CD14-positive monocyte (primary cell): ENCODE results near the gene EPN3. TPM values are rescaled to one million over a fixed set of nuclear protein-coding genes. Genes with fewer than 3 reads are reported as not detected.

Experiments used
- DNase-seq, 3 donors: peaks; one replicate each; pipeline ENCODE4 v3.0.0-alpha.2; 2011 to 2022
- H2AFZ ChIP-seq: 2 replicates; pipeline ENCODE4 v1.6.0; 2012; ENCODE audit warnings: mild to moderate bottlenecking, low read depth, low read length, inconsistent platforms; ENCODE audit not compliant: insufficient read depth, poor library complexity, severe bottlenecking
- H3K27ac ChIP-seq, 2 donors: 1 replicate in 1 of 2; 2 replicates in 1 of 2; pipeline ENCODE4 v1.5.1; 2012 to 2013; ENCODE audit warnings: low read length in 2 of 2, control low read depth in 1 of 2, inconsistent platforms in 1 of 2, low read depth in 1 of 2, mild to moderate bottlenecking in 1 of 2
- H3K27me3 ChIP-seq, 2 donors: one replicate each; pipeline versions ENCODE4 v1.6.0 to v1.6.1; 2011 to 2013; ENCODE audit warnings: low read length in 2 of 2; ENCODE audit not compliant: control insufficient read depth in 2 of 2, insufficient read depth in 2 of 2
- H3K36me3 ChIP-seq, 2 donors: replicated peaks in 1 of 2; 1 replicate in 1 of 2; 2 replicates in 1 of 2; pipeline versions ENCODE4 v1.5.1 to v1.6.1; 2012 to 2013; ENCODE audit warnings: low read length in 2 of 2, control low read depth in 1 of 2, inconsistent platforms in 1 of 2, mild to moderate bottlenecking in 1 of 2; ENCODE audit not compliant: insufficient read depth in 2 of 2, control insufficient read depth in 1 of 2
- H3K4me1 ChIP-seq, 2 donors: 1 replicate in 1 of 2; 2 replicates in 1 of 2; pipeline versions ENCODE4 v1.5.1 to v1.6.1; 2012 to 2013; ENCODE audit warnings: low read length in 2 of 2, control low read depth in 1 of 2, inconsistent platforms in 1 of 2, mild to moderate bottlenecking in 1 of 2, moderate library complexity in 1 of 2; ENCODE audit not compliant: insufficient read depth in 2 of 2, control insufficient read depth in 1 of 2
- H3K4me2 ChIP-seq: replicated peaks from 2 replicates; pipeline ENCODE3; 2012; ENCODE audit warnings: low read length, moderate library complexity, mild to moderate bottlenecking; ENCODE audit not compliant: poor library complexity, severe bottlenecking; ENCODE audit errors: extremely low read depth
- H3K4me3 ChIP-seq, 3 experiments: fragments of 200-600 bp in 1 of 3; sonication (generic) in 1 of 3; replicated peaks in 1 of 3; 1 replicate in 2 of 3; 2 replicates in 1 of 3; pipeline ENCODE4 v1.5.1; 2011 to 2013; ENCODE audit warnings: low read length in 3 of 3, mild to moderate bottlenecking in 3 of 3, control low read depth in 2 of 3, low read depth in 2 of 3, inconsistent platforms in 1 of 3, moderate library complexity in 1 of 3
- H3K79me2 ChIP-seq: 2 replicates; pipeline ENCODE4 v1.6.0; 2012; ENCODE audit warnings: mild to moderate bottlenecking, control low read depth, inconsistent platforms, low read length, moderate library complexity; ENCODE audit not compliant: insufficient read depth
- H3K9ac ChIP-seq: 2 replicates; pipeline ENCODE4 v1.6.0; 2017; ENCODE audit warnings: low read length, mild to moderate bottlenecking; ENCODE audit not compliant: insufficient read depth, poor library complexity, severe bottlenecking
- H3K9me3 ChIP-seq, 2 donors: replicated peaks in 1 of 2; 1 replicate in 1 of 2; 2 replicates in 1 of 2; pipeline versions ENCODE4 v1.5.1 to v1.6.1; 2012 to 2013; ENCODE audit warnings: low read length in 2 of 2, control low read depth in 1 of 2; ENCODE audit not compliant: control insufficient read depth in 1 of 2, insufficient read depth in 1 of 2
- H4K20me1 ChIP-seq: 2 replicates; pipeline ENCODE4 v1.6.0; 2012; ENCODE audit warnings: mild to moderate bottlenecking, low read length, control low read depth, moderate library complexity; ENCODE audit not compliant: insufficient read depth
- H3K27ac Mint-ChIP-seq, 7 donors: one replicate each; pipeline ENCODE4 v1.8.0; 2020; ENCODE audit warnings: mild to moderate bottlenecking in 7 of 7, mixed read lengths in 7 of 7, moderate library complexity in 6 of 7, inconsistent platforms in 2 of 7
- H3K27me3 Mint-ChIP-seq, 3 donors: one replicate each; pipeline ENCODE4 v1.8.0; 2021 to 2022; ENCODE audit warnings: low read depth in 3 of 3, mild to moderate bottlenecking in 3 of 3, mixed read lengths in 3 of 3, moderate library complexity in 3 of 3, inconsistent platforms in 1 of 3
- H3K36me3 Mint-ChIP-seq, 2 donors: one replicate each; pipeline ENCODE4 v1.8.0; 2020; ENCODE audit warnings: mixed read lengths in 2 of 2, inconsistent platforms in 1 of 2, mild to moderate bottlenecking in 1 of 2
- H3K4me1 Mint-ChIP-seq: one replicate; pipeline ENCODE4 v1.8.0; 2020; ENCODE audit warnings: mild to moderate bottlenecking, mixed read lengths
- H3K4me3 Mint-ChIP-seq, 2 donors: one replicate each; pipeline ENCODE4 v1.8.0; 2020; ENCODE audit warnings: mild to moderate bottlenecking in 2 of 2, mixed read lengths in 2 of 2, moderate library complexity in 1 of 2
- H3K9me3 Mint-ChIP-seq, 7 donors: one replicate each; pipeline ENCODE4 v1.8.0; 2020 to 2022; ENCODE audit warnings: mixed read lengths in 7 of 7, mild to moderate bottlenecking in 6 of 7, moderate library complexity in 6 of 7, inconsistent platforms in 2 of 7
- CTCF ChIP-seq: fragments of 200-600 bp; IDR thresholded peaks from one replicate; pipeline ENCODE4 v1.8.0; 2022; ENCODE audit warnings: antibody characterized with exemption, mild to moderate bottlenecking
- WGBS: methylation state at CpG from one replicate; pipeline ENCODE4 v1.1.5; 2013; ENCODE audit warnings: missing lambda C conversion rate; ENCODE audit not compliant: insufficient coverage; 5-methylcytosine and 5-hydroxymethylcytosine counted together
- intact Hi-C, 2 donors: fragments of 100-400 bp; cut with micrococcal nuclease; formaldehyde crosslinking; loops; one replicate each; pipeline versions ENCODE4 v1.15.0 to v1.15.1; 2023
- polyA plus RNA-seq, 3 donors: library from polyadenylated mRNA; depleted of rRNA in 1 of 3; unstranded in 2 of 3; stranded (reverse) in 1 of 3; fragments of 300-500 nt in 2 of 3; fragments of >200 nt in 1 of 3; fragmentation: Illumina TruSeq in 2 of 3; gene quantifications; 1 replicate in 2 of 3; 2 replicates in 1 of 3; pipeline ENCODE4 v1.2.3, GENCODE V29; 2012 to 2021

The EPN3 gene
- polyA plus RNA-seq, 3 donors, result not detected

GRCh38 chr17:50521514-50521913, 11.0 kb upstream of the EPN3 start:
- Mint-ChIP-seq H3K27me3 (peaks cover 1 to 3% (median 2%) of the 10 kb centered on the region in 3 donors), H3K4me3 (no peak overlapping the region), H3K4me1 (no peaks in the 10 kb centered on the region), H3K36me3 (no peaks in the 10 kb centered on the region), H3K9me3 (no peaks in the 10 kb centered on the region), H3K27ac (no peak overlapping the region)
- Histone ChIP-seq H3K4me1 (no peaks in the 10 kb centered on the region), H3K36me3 (no peaks in the 10 kb centered on the region), H3K9ac (no peak overlapping the region), H3K4me3 (no peak overlapping the region), H3K79me2 (no peaks in the 10 kb centered on the region), H3K4me2 (no peak overlapping the region), H4K20me1 (no peaks in the 10 kb centered on the region), H3K27me3 (no peaks in the 10 kb centered on the region), H2AFZ (no peak overlapping the region), H3K27ac (no peak overlapping the region), H3K9me3 (no peaks in the 10 kb centered on the region)
- WGBS, result no CpG with 5 or more reads among the region's 2 CpGs
- no peak for DNase-seq
- no peak for TF ChIP-seq CTCF
- intact Hi-C loops, result no loop called here

- no peaks in the 10 kb centered on the region for H3K36me3 Mint-ChIP-seq
- TF ChIP-seq CTCF, result no peak
- peaks cover 6% of the 10 kb centered on the region for H3K4me1 Mint-ChIP-seq
- peaks cover 1 to 3% (median 2%) of the 10 kb centered on the region in 3 donors for H3K27me3 Mint-ChIP-seq
- Histone ChIP-seq H3K4me2 (no peak overlapping the region), H3K79me2 (no peaks in the 10 kb centered on the region), H4K20me1 (no peaks in the 10 kb centered on the region), H3K9me3 (no peaks in the 10 kb centered on the region), H3K9ac (no peak overlapping the region), H3K4me3 (no peak overlapping the region), H2AFZ (no peak overlapping the region), H3K36me3 (no peaks in the 10 kb centered on the region), H3K27me3 (no peaks in the 10 kb centered on the region), H3K4me1 (peaks cover 7 to 8% of the 10 kb centered on the region in 2 donors), H3K27ac (no peak overlapping the region)
- WGBS, result 97% methylated on average over 9 of the region's 10 CpGs
- no peaks in the 10 kb centered on the region for H3K9me3 Mint-ChIP-seq
- DNase-seq, result no peak
- H3K27ac Mint-ChIP-seq, result no peak overlapping the region
- intact Hi-C loops, result no loop called here
- no peak overlapping the region for H3K4me3 Mint-ChIP-seq
These were observed 9.8 kb upstream of the EPN3 start for GRCh38 chr17:50522766-50523165.
